Esophagus squamous epithelium (tissue), 5 donors: ENCODE measurements around the gene HIPK4. TPM values are rescaled to one million over a fixed set of nuclear protein-coding genes. Genes with fewer than 3 reads are reported as not detected.

Experiments
- DNase-seq: peaks from one replicate; lab custom pipeline; 2025; lab: John Stamatoyannopoulos, UW
- H3K27ac ChIP-seq, 4 donors: fragments of 200-600 bp; sonication (generic); one replicate each; pipeline ENCODE4 v1.5.1; 2016 to 2019; ENCODE audit warnings: mild to moderate bottlenecking in 1 of 4
- H3K27me3 ChIP-seq, 4 donors: fragments of 200-600 bp; sonication (generic); 1 replicate in 3 of 4; 2 replicates in 1 of 4; pipeline versions ENCODE4 v1.5.1 to v1.6.0; 2017 to 2021; ENCODE audit warnings: antibody characterized with exemption in 1 of 4
- H3K36me3 ChIP-seq, 3 donors: fragments of 200-600 bp; sonication (generic); one replicate each; pipeline ENCODE4 v1.5.1; 2016 to 2019
- H3K4me1 ChIP-seq, 3 donors: fragments of 200-600 bp; sonication (generic); one replicate each; pipeline ENCODE4 v1.5.1; 2017 to 2019
- H3K4me3 ChIP-seq, 4 donors: fragments of 200-600 bp; sonication (generic); 1 replicate in 3 of 4; 2 replicates in 1 of 4; pipeline ENCODE4 v1.5.1; 2016 to 2019; ENCODE audit warnings: mild to moderate bottlenecking in 2 of 4, moderate library complexity in 1 of 4
- H3K9me3 ChIP-seq, 3 donors: fragments of 200-600 bp; sonication (generic); one replicate each; pipeline ENCODE4 v1.5.1; 2016 to 2019
- POLR2A ChIP-seq, 4 donors: fragments of 450-650 bp; IDR thresholded peaks; one replicate each; pipeline ENCODE4 v1.6.1; 2017; ENCODE audit warnings: antibody characterized with exemption in 4 of 4, mild to moderate bottlenecking in 4 of 4, moderate library complexity in 3 of 4
- WGBS, 2 donors: methylation state at CpG; one replicate each; pipeline ENCODE4 v1.1.5; 2018; 5-methylcytosine and 5-hydroxymethylcytosine counted together
- intact Hi-C: fragments of 100-400 bp; cut with DNase I; formaldehyde crosslinking; loops from one replicate; pipeline ENCODE4 v1.15.0; 2022
- total RNA-seq, 4 donors: library from RNA; depleted of rRNA; stranded (reverse); fragments of >200 nt; gene quantifications; one replicate each; pipeline ENCODE4 v1.1.0, GENCODE V29; 2016
- TF ChIP-seq, protein P1 (sequence below), 6 experiments: fragments of 450-650 bp in 4 of 6; fragments of 200-600 bp in 2 of 6; sonication (generic) in 2 of 6; IDR thresholded peaks; one replicate each; pipeline ENCODE4 v1.5.1; 2016 to 2019; ENCODE audit warnings: antibody characterized with exemption in 6 of 6, mild to moderate bottlenecking in 4 of 6, moderate library complexity in 4 of 6
- donor health status: DM: yes; HTN: yes; CAD: no.

The HIPK4 gene
- total RNA-seq, 4 donors from 2014 or later: 0.19 TPM; not detected in 3

DNA sequence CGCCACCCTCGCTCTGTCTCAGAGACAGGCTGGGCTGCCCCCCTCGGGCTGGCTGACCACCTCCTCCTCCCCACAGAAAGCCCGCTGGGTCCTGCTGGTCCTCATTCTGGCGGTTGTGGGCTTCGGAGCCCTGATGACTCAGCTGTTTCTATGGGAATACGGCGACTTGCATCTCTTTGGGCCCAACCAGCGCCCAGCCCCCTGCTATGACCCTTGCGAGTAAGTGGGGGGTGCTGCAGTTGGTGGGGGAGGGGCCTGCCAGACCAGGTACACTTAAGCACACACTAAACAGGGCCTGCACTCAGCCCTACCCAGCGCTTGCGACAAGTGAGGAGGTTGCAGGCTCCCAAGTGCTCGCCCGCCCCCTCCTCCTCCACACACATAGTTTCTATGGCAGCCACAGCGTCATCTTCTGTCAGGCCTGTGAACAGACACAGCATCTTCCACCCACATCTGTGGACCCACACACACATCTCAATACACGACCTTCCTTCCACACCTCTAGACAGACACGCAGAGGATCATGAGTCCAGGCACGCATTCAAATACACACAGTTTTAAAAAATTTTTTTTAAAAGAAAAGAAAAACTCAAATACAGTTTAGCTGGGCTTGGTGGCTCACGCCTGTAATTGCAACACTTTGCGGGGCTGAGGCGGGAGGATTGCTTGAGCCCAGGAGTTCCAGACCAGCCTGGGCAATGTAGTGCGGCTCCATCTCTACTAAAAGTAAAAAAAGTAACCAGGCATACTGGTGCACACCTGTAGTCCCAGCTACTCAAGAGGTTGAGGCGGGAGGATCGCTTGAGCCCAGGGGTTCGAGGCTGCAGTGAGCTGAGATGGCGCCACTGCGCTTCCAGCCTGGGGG is 23.1 kb downstream of the HIPK4 start:
- 82 to 87% methylated on average over 21 to 25 of the region's 27 CpGs for WGBS, 2 donors
- Histone ChIP-seq H3K4me3 (no peak overlapping the region), H3K27ac (no peak overlapping the region)

DNA sequence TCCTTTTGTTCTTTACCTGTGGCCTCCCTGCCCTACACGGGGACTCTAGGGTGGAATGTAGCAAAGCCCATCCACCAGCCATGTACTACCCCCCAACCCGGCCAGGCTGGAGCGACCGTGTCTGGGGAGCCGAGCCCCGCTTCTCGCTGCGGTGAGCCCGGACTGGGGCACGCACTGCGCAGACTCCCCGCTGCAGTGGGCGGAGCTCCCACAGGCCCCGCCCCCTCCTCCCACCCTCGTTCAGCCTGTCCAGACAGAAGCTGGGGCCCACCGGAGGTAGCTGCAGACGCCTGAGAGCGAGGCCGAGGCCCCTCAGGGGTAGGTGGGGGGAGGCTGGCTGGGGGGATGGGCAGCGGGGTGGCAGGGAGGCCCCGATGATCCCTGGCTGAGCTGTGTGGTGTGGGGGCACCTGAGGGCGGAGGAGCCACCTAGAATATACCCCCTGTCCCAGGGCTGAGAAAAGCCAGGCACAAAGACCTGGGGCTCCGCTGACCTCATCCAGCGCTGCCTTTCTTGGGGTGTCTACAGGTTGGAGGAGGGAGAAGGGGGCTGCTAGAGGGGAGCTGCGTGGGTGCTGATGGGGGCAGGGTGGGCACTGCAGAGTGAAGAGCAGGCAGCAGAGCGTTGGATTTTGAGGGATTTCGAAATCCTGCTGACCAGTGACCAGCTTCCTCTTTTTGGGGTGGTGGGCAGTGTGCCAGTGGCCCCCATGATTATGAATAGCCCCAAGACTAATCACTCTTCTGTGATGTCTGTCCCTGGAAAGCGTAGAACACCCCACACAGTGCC is 24.2 kb downstream of the HIPK4 start:
- peak overlapping the region; percentile 10 to 60 (median 42) for H3K4me3 ChIP-seq
- intact Hi-C loops: no loop called here
- no peak for DNase-seq
- H3K27ac ChIP-seq: peak overlapping the region in 3 of 4 donors; percentile 49 to 69 (median 55)
- TF ChIP-seq POLR2A (IDR thresholded peaks at IDR 0.05): no peak
- TF ChIP-seq, protein P1, sequence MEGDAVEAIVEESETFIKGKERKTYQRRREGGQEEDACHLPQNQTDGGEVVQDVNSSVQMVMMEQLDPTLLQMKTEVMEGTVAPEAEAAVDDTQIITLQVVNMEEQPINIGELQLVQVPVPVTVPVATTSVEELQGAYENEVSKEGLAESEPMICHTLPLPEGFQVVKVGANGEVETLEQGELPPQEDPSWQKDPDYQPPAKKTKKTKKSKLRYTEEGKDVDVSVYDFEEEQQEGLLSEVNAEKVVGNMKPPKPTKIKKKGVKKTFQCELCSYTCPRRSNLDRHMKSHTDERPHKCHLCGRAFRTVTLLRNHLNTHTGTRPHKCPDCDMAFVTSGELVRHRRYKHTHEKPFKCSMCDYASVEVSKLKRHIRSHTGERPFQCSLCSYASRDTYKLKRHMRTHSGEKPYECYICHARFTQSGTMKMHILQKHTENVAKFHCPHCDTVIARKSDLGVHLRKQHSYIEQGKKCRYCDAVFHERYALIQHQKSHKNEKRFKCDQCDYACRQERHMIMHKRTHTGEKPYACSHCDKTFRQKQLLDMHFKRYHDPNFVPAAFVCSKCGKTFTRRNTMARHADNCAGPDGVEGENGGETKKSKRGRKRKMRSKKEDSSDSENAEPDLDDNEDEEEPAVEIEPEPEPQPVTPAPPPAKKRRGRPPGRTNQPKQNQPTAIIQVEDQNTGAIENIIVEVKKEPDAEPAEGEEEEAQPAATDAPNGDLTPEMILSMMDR (IDR thresholded peaks at IDR 0.05): no peak
- H3K9me3 ChIP-seq: no peaks in the 10 kb centered on the region
- H3K36me3 ChIP-seq: peaks cover 0 to 46% (median 9%) of the 10 kb centered on the region in 3 donors
- peaks cover 0 to 28% (median 5%) of the 10 kb centered on the region in 3 donors for H3K4me1 ChIP-seq
- H3K27me3 ChIP-seq: no peaks in the 10 kb centered on the region
- 33 to 63% methylated on average over 4 to 6 of the region's 28 CpGs for WGBS, 2 donors

More for the DNA sequence above, 23.1 kb downstream of the HIPK4 start:
- Histone ChIP-seq H3K27me3 (no peaks in the 10 kb centered on the region), H3K36me3 (peaks cover 0 to 57% (median 9%) of the 10 kb centered on the region in 3 donors), H3K9me3 (no peaks in the 10 kb centered on the region), H3K4me1 (peaks cover 0 to 21% (median 5%) of the 10 kb centered on the region in 3 donors)
- intact Hi-C loops: no loop called here
- DNase-seq: no peak
- TF ChIP-seq, protein P1 (IDR thresholded peaks at IDR 0.05): no peak
- TF ChIP-seq POLR2A (IDR thresholded peaks at IDR 0.05): no peak

DNA sequence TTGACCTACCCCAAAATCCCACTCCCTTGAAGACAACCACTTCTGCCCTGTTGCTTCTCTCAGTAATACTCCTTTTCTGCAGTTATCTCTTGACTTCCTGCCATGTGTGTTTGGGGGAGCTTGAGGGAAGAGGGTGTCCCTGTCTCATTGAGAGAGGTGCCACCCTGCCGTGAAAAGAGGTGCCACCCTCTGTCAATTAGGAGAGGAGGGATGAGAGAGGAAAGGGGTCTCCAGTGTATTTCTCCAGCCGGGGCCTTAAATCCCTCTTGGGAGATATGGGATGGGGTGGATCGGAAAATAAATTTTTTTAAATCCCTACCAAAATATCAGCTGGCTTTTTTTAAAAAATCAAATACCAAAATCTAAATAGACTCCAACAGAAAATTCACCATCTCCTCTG is 25.0 kb downstream of the HIPK4 start:
- WGBS, 2 donors: 61 to 78% methylated on average over 3 of the region's 3 CpGs
- no peak overlapping the region for H3K27ac ChIP-seq

DNA sequence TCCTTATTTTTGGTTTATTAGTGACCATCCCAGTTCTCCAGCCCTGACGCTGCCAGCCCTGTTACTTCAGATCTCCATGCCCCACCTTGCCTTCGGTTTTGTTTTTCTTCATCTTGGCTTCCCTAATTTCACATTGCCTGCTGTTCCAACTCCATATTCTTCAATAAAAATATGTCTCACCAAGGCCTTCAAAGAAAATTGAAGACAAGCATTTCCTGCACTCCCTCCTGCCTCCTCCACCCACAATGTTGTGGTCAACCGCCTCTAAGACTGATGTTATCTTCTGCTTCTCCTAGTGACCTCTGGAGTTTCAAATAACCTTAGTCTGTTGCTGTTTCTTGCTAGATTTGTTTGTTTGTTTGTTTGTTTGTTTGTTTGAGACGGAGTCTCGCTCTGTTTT is 26.9 kb downstream of the HIPK4 start:
- intact Hi-C loops: no loop called here
- WGBS, 2 donors: 73 to 80% methylated on average over 5 of the region's 5 CpGs
- no peak for TF ChIP-seq POLR2A (IDR thresholded peaks at IDR 0.05)
- H3K27ac ChIP-seq: no peak overlapping the region
- H3K9me3 ChIP-seq: no peaks in the 10 kb centered on the region
- no peak overlapping the region for H3K4me3 ChIP-seq
- no peak for DNase-seq
- H3K36me3 ChIP-seq: peaks cover 0 to 37% (median 0%) of the 10 kb centered on the region in 3 donors
- H3K27me3 ChIP-seq: no peaks in the 10 kb centered on the region
- peaks cover 3 to 37% (median 9%) of the 10 kb centered on the region in 3 donors for H3K4me1 ChIP-seq

More for the DNA sequence above, 25.0 kb downstream of the HIPK4 start:
- no peaks in the 10 kb centered on the region for H3K27me3 ChIP-seq
- H3K9me3 ChIP-seq: no peaks in the 10 kb centered on the region
- DNase-seq: no peak
- TF ChIP-seq, protein P1 (IDR thresholded peaks at IDR 0.05): no peak
- TF ChIP-seq POLR2A (IDR thresholded peaks at IDR 0.05): no peak
- H3K4me3 ChIP-seq: peak overlapping the region in 2 of 4 donors; percentile 40 to 43
- intact Hi-C loops: no loop called here
- peaks cover 0 to 40% (median 6%) of the 10 kb centered on the region in 3 donors for H3K36me3 ChIP-seq
- H3K4me1 ChIP-seq: peaks cover 0 to 35% (median 9%) of the 10 kb centered on the region in 3 donors

DNA sequence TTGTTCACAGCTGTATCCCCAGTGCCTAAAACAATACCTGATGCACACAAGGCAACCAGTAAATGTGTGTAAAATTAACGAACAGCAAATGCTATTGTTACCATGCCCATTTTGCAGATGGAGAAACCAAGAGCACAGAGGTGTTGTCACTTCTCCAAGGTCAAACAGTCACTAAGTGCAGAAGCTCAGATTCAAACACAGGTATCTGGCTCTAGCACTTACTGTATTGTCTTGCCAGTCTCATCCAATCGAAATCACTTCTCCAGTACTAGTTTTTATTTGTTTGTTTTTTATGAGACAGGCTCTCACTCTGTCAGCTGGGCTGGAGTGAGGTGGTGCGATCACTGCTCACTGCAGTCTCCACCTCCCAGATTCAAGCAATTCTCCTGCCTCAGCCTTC is 27.8 kb downstream of the HIPK4 start:
- H3K9me3 ChIP-seq: no peaks in the 10 kb centered on the region
- H3K4me1 ChIP-seq: peaks cover 3 to 37% (median 9%) of the 10 kb centered on the region in 3 donors
- WGBS, 2 donors: 86 to 93% methylated on average over 3 of the region's 3 CpGs
- TF ChIP-seq, protein P1 (IDR thresholded peaks at IDR 0.05): no peak
- TF ChIP-seq POLR2A (IDR thresholded peaks at IDR 0.05): no peak
- no peak overlapping the region for H3K27ac ChIP-seq
- peaks cover 0 to 32% (median 0%) of the 10 kb centered on the region in 3 donors for H3K36me3 ChIP-seq
- DNase-seq: no peak
- no peak overlapping the region for H3K4me3 ChIP-seq
- intact Hi-C loops: no loop called here
- H3K27me3 ChIP-seq: no peaks in the 10 kb centered on the region
